Stimulated activated effector memory CD8-positive, alpha-beta T cell treated with anti-CD3 and anti-CD28 coated beads, Interleukin-12 subunit alpha, Interleukin-12 subunit beta, amount 100 ng/mL, for 72 hours (primary cell): Measurements from ENCODE around the gene LRFN3.

ENCODE experiments used
- ATAC-seq: fragments of 150-1000 bp; cut with Tn5 transposase; 2 replicates; pipeline ENCODE4 v1.10.0; 2021
- DNase-seq, 2 donors: peaks; one replicate each; pipeline ENCODE4 v3.0.0; 2021 to 2022; ENCODE audit warnings: low spot score in 2 of 2
- H3K27ac Mint-ChIP-seq: one replicate; pipeline ENCODE4 v1.8.0; 2022; ENCODE audit warnings: mild to moderate bottlenecking, mixed read lengths
- H3K36me3 Mint-ChIP-seq: one replicate; pipeline ENCODE4 v1.8.0; 2022; ENCODE audit warnings: mild to moderate bottlenecking, mixed read lengths
- H3K4me1 Mint-ChIP-seq: one replicate; pipeline ENCODE4 v1.8.0; 2022; ENCODE audit warnings: mixed read lengths
- H3K4me3 Mint-ChIP-seq: one replicate; pipeline ENCODE4 v1.8.0; 2022; ENCODE audit warnings: mild to moderate bottlenecking, mixed read lengths
- H3K9me3 Mint-ChIP-seq: one replicate; pipeline ENCODE4 v1.8.0; 2022; ENCODE audit warnings: mixed read lengths

LRFN3 gene

DNA sequence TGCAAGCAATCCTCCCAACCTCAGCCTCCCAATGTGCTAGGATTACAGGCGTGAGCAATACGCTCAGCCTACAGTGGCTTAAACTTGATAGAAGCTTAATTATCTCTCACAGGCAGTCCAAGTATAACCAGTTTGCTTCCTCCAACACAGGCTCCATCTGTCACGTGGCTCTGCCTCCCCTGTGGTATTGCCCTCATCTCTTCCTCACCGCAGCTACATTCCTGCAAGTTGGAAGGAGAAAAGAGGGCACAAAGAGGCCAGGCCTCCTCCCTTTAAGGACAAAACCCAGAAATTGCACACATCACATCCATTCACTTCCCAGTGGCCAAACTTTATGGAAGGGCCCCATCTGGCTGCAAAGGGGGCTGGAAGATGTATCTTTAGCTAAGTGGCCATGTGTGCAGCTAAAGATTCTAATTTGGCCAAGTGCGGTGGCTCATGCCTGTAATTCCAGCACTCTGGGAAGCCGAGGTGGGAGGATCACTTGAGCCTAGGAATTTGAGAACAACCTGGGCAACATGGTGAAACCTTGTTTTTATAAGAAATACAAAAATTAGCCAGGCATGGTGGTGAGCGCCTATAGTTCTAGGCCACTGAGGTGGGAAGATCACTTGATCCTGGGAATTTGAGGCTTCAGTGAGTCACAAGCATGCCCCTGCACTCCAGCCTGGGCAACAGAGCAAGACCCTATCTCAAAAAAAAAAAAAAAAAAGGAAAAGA lies 55.7 kb downstream of the LRFN3 start:
- no peak for DNase-seq
- Mint-ChIP-seq H3K27ac (peak overlapping the region; percentile 29), H3K4me1 (peaks cover 19% of the 10 kb centered on the region), H3K4me3 (no peak overlapping the region), H3K36me3 (peaks cover 11% of the 10 kb centered on the region), H3K9me3 (no peaks in the 10 kb centered on the region)
- ATAC-seq = no peak

GRCh38 chr19:35992907-35993765 lies 57.0 kb downstream of the LRFN3 start:
- Mint-ChIP-seq H3K4me3 (no peak overlapping the region), H3K27ac (no peak overlapping the region)

DNA sequence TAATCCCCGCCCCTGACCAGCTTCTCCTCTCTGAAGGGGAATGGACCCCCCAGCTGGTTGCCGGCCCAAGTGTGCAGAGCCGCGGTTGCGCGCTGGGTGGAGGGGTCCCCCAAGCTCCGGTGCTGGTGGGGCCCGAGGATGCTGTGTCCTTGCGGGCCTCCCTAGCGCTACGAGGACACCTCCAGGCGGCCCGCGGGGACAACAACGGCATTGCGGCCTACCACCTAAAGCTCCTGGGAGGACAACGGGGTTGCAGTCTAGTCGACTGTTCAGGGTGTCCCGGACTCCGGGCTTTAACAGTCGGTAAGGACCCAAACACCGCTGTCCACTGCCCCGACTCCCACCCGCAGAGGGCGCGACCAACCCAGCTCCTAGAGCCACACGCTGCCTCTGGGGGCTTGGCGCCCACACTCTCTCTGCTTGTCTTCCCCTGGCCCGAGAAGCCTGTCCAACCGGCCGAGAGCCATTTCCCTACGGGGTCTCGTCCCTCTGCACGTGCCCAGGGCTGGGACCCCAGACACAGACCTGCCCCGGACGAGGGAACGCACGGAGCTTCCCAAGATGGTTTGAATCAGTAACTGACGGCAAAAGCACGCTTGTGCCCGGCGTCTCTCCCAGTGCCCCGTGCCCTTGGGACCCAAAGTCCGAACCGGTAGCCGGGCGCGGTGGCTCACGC lies 57.9 kb downstream of the LRFN3 start:
- no peak for DNase-seq
- Mint-ChIP-seq H3K4me1 (peaks cover 33% of the 10 kb centered on the region), H3K9me3 (no peaks in the 10 kb centered on the region), H3K27ac (no peak overlapping the region), H3K36me3 (peaks cover 29% of the 10 kb centered on the region), H3K4me3 (peak overlapping the region; percentile 87)
- no peak for ATAC-seq

More at GRCh38 chr19:35992907-35993765, 57.0 kb downstream of the LRFN3 start:
- ATAC-seq (no peak), DNase-seq (no peak)
- Mint-ChIP-seq H3K36me3 (peaks cover 22% of the 10 kb centered on the region), H3K9me3 (no peaks in the 10 kb centered on the region), H3K4me1 (peaks cover 29% of the 10 kb centered on the region)
